Measurements from ENCODE around the gene SCCPDH.
"Not testable (repeated sequence)": the region's sequence is repeated elsewhere in the genome, so short reads cannot be mapped to it uniquely, and the experiment has no call there.

The SCCPDH gene

DNA sequence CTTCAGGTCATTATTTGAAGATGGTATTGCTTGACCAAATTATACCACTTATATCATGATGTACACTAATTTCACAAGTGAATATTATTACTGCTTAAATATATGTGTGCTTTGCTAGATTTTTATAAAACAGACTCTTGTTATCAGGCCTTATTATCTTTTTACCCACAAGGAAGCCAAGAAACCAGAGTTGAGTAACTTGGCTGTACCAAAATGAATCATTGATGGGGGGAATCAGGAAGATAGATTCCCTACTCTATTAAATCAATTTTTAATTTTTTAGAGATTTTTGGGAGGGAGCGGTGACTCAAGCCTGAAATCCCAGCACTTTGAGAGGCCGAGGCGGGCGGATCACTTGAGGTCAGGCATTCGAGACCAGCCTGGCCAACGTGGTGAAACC, 16.0 kb upstream of the SCCPDH start:
- FAIRE-seq = no peak

DNA sequence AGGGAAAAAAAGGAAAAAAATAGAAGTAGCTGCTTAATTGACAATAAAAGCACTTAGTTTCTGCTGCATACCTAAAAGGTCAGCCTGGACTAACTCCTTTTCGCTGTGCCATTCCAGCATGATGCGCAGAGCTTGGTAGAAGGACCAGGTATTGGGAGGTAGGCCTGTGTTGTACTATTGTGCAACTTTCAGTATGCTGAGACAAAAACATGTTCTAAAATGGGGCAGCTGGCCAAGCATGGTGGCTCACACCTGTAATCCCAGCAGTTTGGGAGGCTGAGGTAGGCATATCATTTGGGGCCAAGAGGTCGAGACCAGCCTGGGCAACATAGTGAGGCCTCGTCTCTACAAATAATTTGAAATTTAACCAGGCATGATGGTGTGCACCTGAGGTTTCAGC, 15.0 kb upstream of the SCCPDH start:
- FAIRE-seq = no peak

DNA sequence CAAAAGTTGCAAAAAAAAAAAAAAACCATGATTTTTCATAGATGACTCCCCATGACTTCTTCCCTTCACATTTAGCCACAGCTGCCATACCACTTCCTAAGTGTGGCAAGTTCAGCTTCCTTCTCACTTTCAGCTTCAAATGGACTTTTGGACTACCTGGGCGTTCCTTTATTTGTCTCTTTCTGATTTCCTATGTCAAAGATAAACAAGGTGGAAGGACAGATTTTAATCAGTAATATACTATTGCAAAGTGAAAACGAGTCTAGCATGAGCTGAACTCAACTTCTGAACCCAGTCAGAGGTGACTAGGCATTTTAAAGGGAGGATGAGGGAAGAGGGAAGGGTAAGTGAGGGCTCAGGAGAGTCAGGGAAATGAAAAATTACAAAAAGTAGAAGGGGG, 14.4 kb upstream of the SCCPDH start:
- FAIRE-seq = no peak

- FAIRE-seq = no peak
These were observed 12.6 kb upstream of the SCCPDH start for GRCh38 chr1:246711548-246712003.

DNA sequence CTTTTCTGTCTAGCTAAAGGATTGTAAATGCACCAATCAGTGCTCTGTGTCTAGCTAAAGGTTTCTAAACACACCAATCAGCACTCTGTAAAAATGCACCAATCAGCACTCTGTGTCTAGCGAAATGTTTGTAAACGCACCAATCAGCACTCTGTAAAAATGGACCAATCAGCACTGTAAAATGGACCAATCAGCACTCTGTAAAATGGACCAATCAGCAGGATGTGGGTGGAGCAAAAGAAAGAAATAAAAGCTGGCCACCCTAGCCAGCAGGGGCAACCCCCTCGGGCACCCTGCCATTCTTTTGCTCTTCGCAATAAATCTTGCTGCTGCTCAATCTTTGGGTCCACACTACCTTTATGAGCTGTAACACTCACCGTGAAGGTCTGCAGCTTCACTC, 11.8 kb upstream of the SCCPDH start:
- not testable (repeated sequence) for FAIRE-seq

DNA sequence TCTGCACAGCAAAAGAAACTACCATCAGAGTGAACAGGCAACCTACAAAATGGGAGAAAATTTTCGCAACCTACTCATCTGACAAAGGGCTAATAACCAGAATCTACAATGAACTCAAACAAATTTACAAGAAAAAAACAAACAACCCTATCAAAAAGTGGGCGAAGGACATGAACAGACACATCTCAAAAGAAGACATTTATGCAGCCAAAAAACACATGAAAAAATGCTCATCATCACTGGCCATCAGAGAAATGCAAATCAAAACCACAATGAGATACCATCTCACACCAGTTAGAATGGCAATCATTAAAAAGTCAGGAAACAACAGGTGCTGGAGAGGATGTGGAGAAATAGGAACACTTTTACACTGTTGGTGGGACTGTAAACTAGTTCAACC, 4.8 kb upstream of the SCCPDH start:
- not testable (repeated sequence) for FAIRE-seq

GRCh38 chr1:246720814-246721213, 3.4 kb upstream of the SCCPDH start:
- FAIRE-seq = not testable (repeated sequence)

- FAIRE-seq = no peak
These were observed 1.5 kb upstream of the SCCPDH start for GRCh38 chr1:246722720-246723119.

GRCh38 chr1:246724731-246725095, 504 bp downstream of the SCCPDH start:
- FAIRE-seq = no peak

DNA sequence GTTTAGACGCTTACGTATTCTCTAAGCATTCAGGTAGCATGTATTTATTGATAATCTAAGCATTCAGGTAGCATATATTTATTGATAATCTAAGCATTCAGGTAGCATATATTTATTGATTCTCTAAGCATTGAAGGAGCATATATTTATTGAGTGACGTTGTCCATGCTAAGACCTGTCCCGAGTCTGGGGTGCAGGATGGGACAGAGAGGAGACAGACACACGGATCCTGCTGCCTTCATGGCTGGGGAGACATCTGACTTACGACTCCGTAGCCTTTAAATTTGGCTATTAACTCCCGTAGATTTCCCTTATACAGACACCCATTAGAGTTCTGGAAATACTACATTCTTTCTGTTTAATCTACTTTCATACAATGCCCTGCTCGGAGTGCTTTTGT, 982 bp downstream of the SCCPDH start:
- FAIRE-seq = no peak

DNA sequence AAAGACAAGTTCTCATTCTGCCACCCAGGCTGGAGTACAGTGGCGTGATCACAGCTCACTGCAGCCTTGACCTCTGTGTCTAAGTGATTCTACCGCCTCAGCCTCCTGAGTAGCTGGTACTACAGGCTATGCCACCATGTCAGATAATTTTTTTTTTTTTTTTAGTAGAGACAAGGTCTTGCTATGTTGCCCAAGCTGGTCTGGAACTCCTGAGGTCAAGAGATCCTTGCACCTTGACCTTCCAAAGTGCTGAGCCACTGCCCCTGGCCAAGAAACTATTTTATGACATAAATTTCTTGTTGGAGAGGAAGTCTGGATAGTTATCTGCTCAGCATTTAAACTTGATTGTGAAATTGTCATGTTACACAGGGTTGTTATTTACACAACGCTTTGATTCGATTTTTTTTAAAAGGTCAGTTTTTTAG, 2.1 kb downstream of the SCCPDH start:
- FAIRE-seq = no peak

DNA sequence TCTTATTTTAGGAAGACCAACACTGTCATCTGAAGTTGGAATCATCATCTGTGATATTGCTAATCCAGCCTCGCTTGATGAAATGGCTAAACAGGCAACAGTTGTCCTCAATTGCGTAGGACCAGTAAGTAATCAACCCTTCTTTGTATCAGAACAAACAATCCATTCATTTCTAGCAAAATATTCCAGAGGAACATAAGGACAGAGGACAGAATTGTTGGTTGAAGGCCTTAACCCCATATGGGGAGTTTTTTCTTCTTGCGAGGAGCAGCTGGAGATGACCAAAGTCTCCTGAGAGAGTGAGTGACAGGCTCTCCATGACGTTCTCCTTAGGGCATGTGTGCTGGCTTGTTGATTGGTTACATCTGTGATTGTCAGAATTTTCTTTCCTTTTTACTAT, 2.7 kb downstream of the SCCPDH start:
- no peak for FAIRE-seq

- no peak for FAIRE-seq
These were observed 3.4 kb downstream of the SCCPDH start for GRCh38 chr1:246727594-246727993.

DNA sequence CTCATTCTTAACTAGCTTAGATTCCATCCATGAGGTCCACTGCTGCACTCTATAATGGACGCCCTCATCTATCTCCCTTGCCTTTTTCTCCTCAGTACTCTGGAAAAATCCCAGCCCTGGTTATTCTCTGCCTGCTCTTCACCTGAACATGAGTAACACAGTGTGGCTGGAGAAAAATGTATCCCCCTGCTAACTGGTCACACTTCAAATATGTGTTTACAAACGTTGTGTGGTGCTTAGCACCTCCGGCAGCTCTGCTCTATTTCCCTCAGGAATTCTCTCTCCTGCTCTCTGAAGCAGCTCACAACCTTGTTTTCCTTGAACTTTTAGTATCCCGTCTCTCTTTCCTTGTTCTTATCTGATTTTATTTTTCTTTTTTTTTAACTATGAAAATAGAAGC, 4.1 kb downstream of the SCCPDH start:
- FAIRE-seq = no peak

DNA sequence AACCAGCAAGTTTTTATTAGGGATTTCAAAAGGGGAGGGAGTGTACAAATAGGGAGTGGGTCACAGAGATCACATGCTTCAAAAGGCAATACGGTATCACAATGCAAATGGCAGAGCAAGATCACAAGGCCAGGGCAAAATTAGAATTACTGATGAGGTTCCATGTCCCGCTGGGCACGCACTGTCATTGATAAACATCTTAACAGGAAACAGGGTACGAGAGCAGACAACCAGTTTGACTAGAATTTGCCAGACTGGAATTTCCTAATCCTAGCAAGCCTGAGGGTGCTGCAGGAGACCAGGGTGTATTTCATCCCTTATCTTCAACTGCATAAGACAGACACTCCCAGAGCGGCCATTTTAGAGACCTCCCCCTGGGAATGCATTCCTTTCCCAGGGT, 4.8 kb downstream of the SCCPDH start:
- not testable (repeated sequence) for FAIRE-seq

DNA sequence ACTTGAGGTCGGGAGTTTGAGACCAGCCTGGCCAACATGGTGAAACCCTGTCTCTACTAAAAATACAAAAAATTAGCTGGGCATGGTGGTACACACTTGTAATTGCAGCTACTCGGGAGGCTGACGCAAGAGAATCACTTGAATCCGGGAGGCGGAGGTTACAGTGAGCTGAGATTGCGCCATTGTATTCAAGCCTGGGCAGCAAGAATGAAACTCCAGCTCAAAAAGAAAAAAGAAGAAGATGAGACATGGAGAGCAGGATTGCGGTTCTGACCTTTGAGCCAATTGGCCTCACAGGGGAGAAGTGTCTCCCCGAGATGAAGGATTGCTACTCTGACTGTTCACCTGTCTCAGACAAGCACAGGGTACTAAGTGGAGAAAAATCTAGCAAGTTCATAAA, 6.6 kb downstream of the SCCPDH start:
- no peak for FAIRE-seq

GRCh38 chr1:246731873-246732272, 7.7 kb downstream of the SCCPDH start:
- FAIRE-seq = not testable (repeated sequence)

- FAIRE-seq = no peak
These were observed 9.5 kb downstream of the SCCPDH start for GRCh38 chr1:246733704-246734103.

DNA sequence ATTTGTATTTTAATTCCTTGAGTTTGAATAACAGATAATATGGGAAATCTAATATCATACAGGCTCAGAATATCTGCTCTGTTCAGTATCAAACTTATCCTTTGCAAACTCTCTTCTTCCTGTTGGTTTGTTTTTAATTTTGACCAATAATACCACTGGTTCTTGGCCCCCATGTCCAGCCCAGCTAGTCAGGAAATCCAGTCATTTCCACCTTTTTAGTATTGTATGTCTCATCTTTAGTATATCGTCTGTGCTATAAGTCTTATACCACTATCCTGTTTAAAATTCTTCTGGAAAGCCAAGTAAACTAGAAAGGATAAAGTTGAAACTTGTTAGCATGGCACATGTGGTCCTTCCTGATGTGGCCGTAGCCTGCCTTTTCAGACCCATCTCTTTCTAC, 10.7 kb downstream of the SCCPDH start:
- no peak for FAIRE-seq

- no peak for FAIRE-seq
These were observed 11.5 kb downstream of the SCCPDH start for GRCh38 chr1:246735735-246736134.

GRCh38 chr1:246742396-246742795, 18.2 kb downstream of the SCCPDH start:
- FAIRE-seq = no peak

DNA sequence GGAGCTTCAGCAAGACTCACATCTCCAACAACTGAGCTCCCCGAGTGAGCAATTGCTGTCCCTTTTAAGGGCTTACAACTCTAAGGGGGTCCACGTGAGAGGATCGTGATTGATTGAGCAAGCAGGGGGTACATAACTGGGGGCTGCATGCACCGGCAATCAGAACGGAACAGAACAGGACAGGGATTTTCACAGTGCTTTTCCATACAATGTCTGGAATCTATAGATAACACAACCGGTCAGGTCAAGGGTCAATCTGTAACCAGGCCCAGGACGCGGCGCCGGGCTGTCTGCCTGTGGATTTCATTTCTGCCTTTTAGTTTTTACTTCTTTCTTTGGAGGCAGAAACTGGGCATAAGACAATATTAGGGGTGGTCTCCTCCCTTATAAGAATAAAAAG, 21.9 kb downstream of the SCCPDH start:
- FAIRE-seq = not testable (repeated sequence)

GRCh38 chr1:246748006-246748405, 23.8 kb downstream of the SCCPDH start:
- FAIRE-seq = no peak

GRCh38 chr1:246748867-246749266, 24.7 kb downstream of the SCCPDH start:
- FAIRE-seq = no peak

DNA sequence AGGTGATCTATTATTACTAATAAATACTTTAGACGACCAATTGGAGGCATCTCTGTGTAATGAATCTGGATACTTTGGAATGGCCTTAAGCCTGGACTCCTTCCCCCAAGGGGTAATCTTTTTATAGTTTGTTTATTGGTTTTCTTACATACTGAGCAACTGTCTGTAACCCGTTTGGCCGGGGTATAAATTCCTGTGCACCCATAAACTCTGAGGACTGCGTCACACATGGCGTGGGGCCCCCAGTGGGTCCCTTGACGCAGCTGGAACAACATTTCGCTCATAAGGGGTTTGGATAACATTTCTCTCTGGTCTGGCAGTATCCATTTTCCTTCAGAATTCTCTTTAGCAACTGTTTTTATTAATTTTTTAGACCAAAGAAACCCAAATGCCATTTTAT, 26.5 kb downstream of the SCCPDH start:
- no peak for FAIRE-seq
